Measurements from ENCODE around the gene CHAF1B.

- TF ChIP-seq, protein P1, sequence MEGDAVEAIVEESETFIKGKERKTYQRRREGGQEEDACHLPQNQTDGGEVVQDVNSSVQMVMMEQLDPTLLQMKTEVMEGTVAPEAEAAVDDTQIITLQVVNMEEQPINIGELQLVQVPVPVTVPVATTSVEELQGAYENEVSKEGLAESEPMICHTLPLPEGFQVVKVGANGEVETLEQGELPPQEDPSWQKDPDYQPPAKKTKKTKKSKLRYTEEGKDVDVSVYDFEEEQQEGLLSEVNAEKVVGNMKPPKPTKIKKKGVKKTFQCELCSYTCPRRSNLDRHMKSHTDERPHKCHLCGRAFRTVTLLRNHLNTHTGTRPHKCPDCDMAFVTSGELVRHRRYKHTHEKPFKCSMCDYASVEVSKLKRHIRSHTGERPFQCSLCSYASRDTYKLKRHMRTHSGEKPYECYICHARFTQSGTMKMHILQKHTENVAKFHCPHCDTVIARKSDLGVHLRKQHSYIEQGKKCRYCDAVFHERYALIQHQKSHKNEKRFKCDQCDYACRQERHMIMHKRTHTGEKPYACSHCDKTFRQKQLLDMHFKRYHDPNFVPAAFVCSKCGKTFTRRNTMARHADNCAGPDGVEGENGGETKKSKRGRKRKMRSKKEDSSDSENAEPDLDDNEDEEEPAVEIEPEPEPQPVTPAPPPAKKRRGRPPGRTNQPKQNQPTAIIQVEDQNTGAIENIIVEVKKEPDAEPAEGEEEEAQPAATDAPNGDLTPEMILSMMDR (IDR thresholded peaks at IDR 0.05): no peak
- TF ChIP-seq POLR2A (IDR thresholded peaks at IDR 0.05): no peak
- no peak for TF ChIP-seq EP300 (IDR thresholded peaks at IDR 0.05)
Observed at GRCh38 chr21:36403713-36404112, 18.5 kb downstream of the CHAF1B start.

All from suprapubic skin (tissue), 3 donors.